ENCODE data around the gene MRPL48.

GRCh38 chr11:73914284-73914683 lies 126.6 kb downstream of the MRPL48 start:
- no peak for TF ChIP-seq CTCF (IDR thresholded peaks at IDR 0.05; ENCODE audit: low read depth, low read length)
- TF ChIP-seq EZH2phosphoT487 (IDR thresholded peaks at IDR 0.05; ENCODE audit: low read depth) = no peak

Data from OCI-LY3 (cell line).